Measurements from ENCODE around the gene RNASE2. TPM values are rescaled to one million over a fixed set of nuclear protein-coding genes. Genes with fewer than 3 reads are reported as not detected.

Gene RNASE2
- total RNA-seq, 4 donors from 2014 or later, result 0.59 to 3.5 (median 1.3) TPM; not detected in 1

- no peak for DNase-seq (ENCODE audit: low spot score in 2 of 2)
- WGBS, 2 donors, result 70 to 83% methylated on average over 6 to 7 of the region's 7 CpGs
- H3K36me3 ChIP-seq, result peaks cover 0 to 25% (median 6%) of the 10 kb centered on the region in 3 donors
- no peak for TF ChIP-seq POLR2A (IDR thresholded peaks at IDR 0.05)
- TF ChIP-seq, protein P1, sequence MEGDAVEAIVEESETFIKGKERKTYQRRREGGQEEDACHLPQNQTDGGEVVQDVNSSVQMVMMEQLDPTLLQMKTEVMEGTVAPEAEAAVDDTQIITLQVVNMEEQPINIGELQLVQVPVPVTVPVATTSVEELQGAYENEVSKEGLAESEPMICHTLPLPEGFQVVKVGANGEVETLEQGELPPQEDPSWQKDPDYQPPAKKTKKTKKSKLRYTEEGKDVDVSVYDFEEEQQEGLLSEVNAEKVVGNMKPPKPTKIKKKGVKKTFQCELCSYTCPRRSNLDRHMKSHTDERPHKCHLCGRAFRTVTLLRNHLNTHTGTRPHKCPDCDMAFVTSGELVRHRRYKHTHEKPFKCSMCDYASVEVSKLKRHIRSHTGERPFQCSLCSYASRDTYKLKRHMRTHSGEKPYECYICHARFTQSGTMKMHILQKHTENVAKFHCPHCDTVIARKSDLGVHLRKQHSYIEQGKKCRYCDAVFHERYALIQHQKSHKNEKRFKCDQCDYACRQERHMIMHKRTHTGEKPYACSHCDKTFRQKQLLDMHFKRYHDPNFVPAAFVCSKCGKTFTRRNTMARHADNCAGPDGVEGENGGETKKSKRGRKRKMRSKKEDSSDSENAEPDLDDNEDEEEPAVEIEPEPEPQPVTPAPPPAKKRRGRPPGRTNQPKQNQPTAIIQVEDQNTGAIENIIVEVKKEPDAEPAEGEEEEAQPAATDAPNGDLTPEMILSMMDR (IDR thresholded peaks at IDR 0.05), result no peak
- no peak for TF ChIP-seq EP300 (IDR thresholded peaks at IDR 0.05)
- H3K27ac ChIP-seq, result no peak overlapping the region
- no peaks in the 10 kb centered on the region for H3K4me1 ChIP-seq
- H3K4me3 ChIP-seq, result no peak overlapping the region
- no peaks in the 10 kb centered on the region for H3K9me3 ChIP-seq
- no peaks in the 10 kb centered on the region for H3K27me3 ChIP-seq
Observed at GRCh38 chr14:21001218-21001617, 45.9 kb downstream of the RNASE2 start.

DNA sequence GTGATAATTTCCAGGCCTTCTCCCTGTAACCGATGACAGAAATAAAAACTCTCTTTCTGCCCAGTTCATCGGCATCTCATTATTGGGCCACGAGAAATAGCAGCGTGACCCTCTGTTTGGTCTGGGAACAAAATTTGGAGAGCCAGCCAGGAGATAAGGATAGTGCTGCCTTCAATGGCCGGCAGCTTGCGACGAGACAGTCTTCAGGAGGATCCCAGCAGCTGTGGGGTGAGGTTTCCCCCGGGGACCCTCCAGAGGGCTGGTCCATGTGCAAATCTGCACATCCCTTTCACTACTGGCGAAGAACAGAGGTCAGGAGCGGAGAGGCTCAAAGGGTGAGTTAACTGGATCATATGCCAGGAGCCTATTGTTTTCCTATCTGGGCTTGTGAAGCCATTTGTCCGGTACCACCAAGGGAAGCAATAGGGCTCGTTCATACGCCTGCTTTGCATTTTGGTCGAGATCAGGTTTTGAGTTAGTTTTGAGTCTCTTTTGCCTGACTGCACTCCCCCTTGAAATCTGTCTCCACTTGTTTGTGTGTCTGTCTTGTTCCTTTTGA, 48.6 kb downstream of the RNASE2 start:
- Histone ChIP-seq H3K27ac (no peak overlapping the region), H3K4me1 (no peaks in the 10 kb centered on the region), H3K27me3 (no peaks in the 10 kb centered on the region), H3K4me3 (no peak overlapping the region), H3K36me3 (no peaks in the 10 kb centered on the region), H3K9me3 (no peaks in the 10 kb centered on the region)
- no peak for DNase-seq (ENCODE audit: low spot score in 2 of 2)
- TF ChIP-seq, protein P1 (IDR thresholded peaks at IDR 0.05), result no peak
- 73 to 82% methylated on average over 14 of the region's 14 CpGs for WGBS, 2 donors

Small RNA genes lying within 50 kb of the gene (small RNA-seq; reads per million reads assigned to genes)
- gene RN7SL189P, result not detected

Other genes starting within 250 kb of the RNASE2 start
- not detected for gene EDDM3A, start 209.6 kb upstream of the RNASE2 start, total RNA-seq
- gene EDDM3B, start 187.1 kb upstream of the RNASE2 start, total RNA-seq, result not detected
- gene RNASE6, start 174.2 kb upstream of the RNASE2 start, total RNA-seq, result 10 to 100 TPM in 3 of 4 donors, 1 to 10 TPM in 1; 8.7 to 17.0 (median 13.6) TPM
- 100 to 1,000 TPM; 245 to 430 (median 379) TPM for gene RNASE1, start 152.6 kb upstream of the RNASE2 start, total RNA-seq
- gene RNASE3, start 64.1 kb upstream of the RNASE2 start, total RNA-seq, result under 1 TPM in 1 of 4 donors, not detected in 3; 0.63 TPM
- 100 to 1,000 TPM in 3 of 4 donors, 10 to 100 TPM in 1; 61.5 to 134 (median 122) TPM for gene METTL17, start 34.5 kb downstream of the RNASE2 start, total RNA-seq
- not detected for gene SLC39A2, start 43.8 kb downstream of the RNASE2 start, total RNA-seq
- 100 to 1,000 TPM; 370 to 971 (median 750) TPM for gene NDRG2, start 69.6 kb downstream of the RNASE2 start, total RNA-seq
- not detected for gene TPPP2, start 74.7 kb downstream of the RNASE2 start, total RNA-seq
- gene RNASE13, start 79.3 kb downstream of the RNASE2 start, total RNA-seq, result not detected
- not detected for gene RNASE7, start 86.9 kb downstream of the RNASE2 start, total RNA-seq
- not detected for gene RNASE8, start 102.3 kb downstream of the RNASE2 start, total RNA-seq
- gene ARHGEF40, start 114.8 kb downstream of the RNASE2 start, total RNA-seq, result 100 to 1,000 TPM in 1 of 4 donors, 10 to 100 TPM in 3; 72.5 to 128 (median 80.9) TPM
- 10 to 100 TPM; 28.6 to 90.3 (median 34.9) TPM for gene ZNF219, start 143.2 kb downstream of the RNASE2 start, total RNA-seq
- gene TMEM253, start 145.6 kb downstream of the RNASE2 start, total RNA-seq, result under 1 TPM in 2 of 4 donors, not detected in 2; 0.44 to 0.63 TPM
- under 1 TPM in 1 of 4 donors, not detected in 3; 0.39 TPM for gene OR5AU1, start 200.6 kb downstream of the RNASE2 start, total RNA-seq

Data from tibial nerve (tissue), 4 donors.